ENCODE results near the gene CNTNAP2.

Gene CNTNAP2

GRCh38 chr7:147296201-147296600 is 1179.6 kb downstream of the CNTNAP2 start:
- no peak for DNase-seq

GRCh38 chr7:147296986-147297385 is 1180.4 kb downstream of the CNTNAP2 start:
- DNase-seq = no peak

- no peak for DNase-seq
Observed at GRCh38 chr7:147298611-147299043, 1182.0 kb downstream of the CNTNAP2 start.

- no peak for DNase-seq
Observed at GRCh38 chr7:147300293-147300692, 1183.7 kb downstream of the CNTNAP2 start.

GRCh38 chr7:147304376-147304775 is 1187.8 kb downstream of the CNTNAP2 start:
- no peak for DNase-seq

GRCh38 chr7:147305827-147306226 is 1189.2 kb downstream of the CNTNAP2 start:
- DNase-seq = no peak

GRCh38 chr7:147308539-147308938 is 1191.9 kb downstream of the CNTNAP2 start:
- DNase-seq = no peak

GRCh38 chr7:147311336-147311735 is 1194.7 kb downstream of the CNTNAP2 start:
- no peak for DNase-seq

GRCh38 chr7:147321504-147321903 is 1204.9 kb downstream of the CNTNAP2 start:
- no peak for DNase-seq

GRCh38 chr7:147332988-147333387 is 1216.4 kb downstream of the CNTNAP2 start:
- DNase-seq = no peak

GRCh38 chr7:147363101-147363500 is 1246.5 kb downstream of the CNTNAP2 start:
- no peak for DNase-seq

GRCh38 chr7:147376192-147376591 is 1259.6 kb downstream of the CNTNAP2 start:
- DNase-seq = no peak

GRCh38 chr7:147380926-147381325 is 1264.3 kb downstream of the CNTNAP2 start:
- DNase-seq = no peak

- no peak for DNase-seq
Observed at GRCh38 chr7:147394329-147394728, 1277.7 kb downstream of the CNTNAP2 start.

- no peak for DNase-seq
Observed at GRCh38 chr7:147400221-147400689, 1283.7 kb downstream of the CNTNAP2 start.

GRCh38 chr7:147400925-147401324 is 1284.3 kb downstream of the CNTNAP2 start:
- DNase-seq = no peak

GRCh38 chr7:147405621-147406020 is 1289.0 kb downstream of the CNTNAP2 start:
- no peak for DNase-seq

GRCh38 chr7:147406521-147407135 is 1290.0 kb downstream of the CNTNAP2 start:
- no peak for DNase-seq

GRCh38 chr7:147411096-147411495 is 1294.5 kb downstream of the CNTNAP2 start:
- no peak for DNase-seq

GRCh38 chr7:147412109-147412508 is 1295.5 kb downstream of the CNTNAP2 start:
- DNase-seq = no peak

GRCh38 chr7:147412782-147413556 is 1296.4 kb downstream of the CNTNAP2 start:
- DNase-seq = no peak

- DNase-seq = no peak
Observed at GRCh38 chr7:147413557-147413870, 1296.9 kb downstream of the CNTNAP2 start.

- DNase-seq = no peak
Observed at GRCh38 chr7:147415991-147416390, 1299.4 kb downstream of the CNTNAP2 start.

- DNase-seq = no peak
Observed at GRCh38 chr7:147418966-147419365, 1302.4 kb downstream of the CNTNAP2 start.

GRCh38 chr7:147423875-147424274 is 1307.3 kb downstream of the CNTNAP2 start:
- no peak for DNase-seq

Measured in NCI-H1930 (cell line).